Thyroid gland (tissue), 4 donors: ENCODE results near the gene CAMTA1.

Source experiments
- CTCF ChIP-seq, 6 experiments: fragments of 200-600 bp in 3 of 6; fragments of 450-650 bp in 3 of 6; sonication (generic) in 3 of 6; IDR thresholded peaks; one replicate each; pipeline ENCODE4 v1.5.1; 2016 to 2019; ENCODE audit warnings: antibody characterized with exemption in 6 of 6, mild to moderate bottlenecking in 2 of 6, inconsistent platforms in 1 of 6, moderate library complexity in 1 of 6
- POLR2A ChIP-seq, 2 donors: fragments of 450-650 bp; IDR thresholded peaks; one replicate each; pipeline ENCODE4 v1.6.1; 2017; ENCODE audit warnings: antibody characterized with exemption in 2 of 2, mild to moderate bottlenecking in 2 of 2, moderate library complexity in 1 of 2

GRCh38 chr1:7667159-7667558 lies 881.9 kb downstream of the CAMTA1 start:
- TF ChIP-seq CTCF (IDR thresholded peaks at IDR 0.05) (no peak), POLR2A (IDR thresholded peaks at IDR 0.05) (no peak)
